ENCODE measurements around the gene SRCAP.

GRCh38 chr16:30761427-30761927 is 62.5 kb downstream of the SRCAP start:
- TF ChIP-seq CTCF (IDR thresholded peaks at IDR 0.05) (no peak), POLR2A (IDR thresholded peaks at IDR 0.05) (no peak), POLR2AphosphoS5 (IDR thresholded peaks at IDR 0.05) (no peak)

Data from stomach (tissue), 4 donors.